BE2C (cell line): ENCODE results near the gene CHKB.

Source experiments
- DNase-seq: peaks from one replicate; pipeline ENCODE4 v3.0.0-alpha.2; 2020
- H3K27me3 ChIP-seq: fragments of 250-450 bp; sonication (Bioruptor Pico); 2 replicates; pipeline ENCODE4 v1.5.1; 2020; ENCODE audit warnings: mild to moderate bottlenecking
- H3K36me3 ChIP-seq: fragments of 250-450 bp; sonication (Bioruptor Pico); 2 replicates; pipeline ENCODE4 v1.5.1; 2020; ENCODE audit warnings: mild to moderate bottlenecking
- H3K4me1 ChIP-seq: fragments of 250-450 bp; sonication (Bioruptor Pico); 2 replicates; pipeline ENCODE4 v1.5.1; 2020
- H3K4me3 ChIP-seq: 2 replicates; pipeline ENCODE4 v1.5.1; 2011; ENCODE audit warnings: low read depth, low read length
- H3K9me3 ChIP-seq: fragments of 250-450 bp; sonication (Bioruptor Pico); 2 replicates; pipeline ENCODE4 v1.5.1; 2020
- TF ChIP-seq, protein P1 (sequence below): IDR thresholded peaks from 2 replicates; pipeline ENCODE4 v1.5.1; 2012; ENCODE audit warnings: mild to moderate bottlenecking, low read depth, low read length

The CHKB gene

DNA sequence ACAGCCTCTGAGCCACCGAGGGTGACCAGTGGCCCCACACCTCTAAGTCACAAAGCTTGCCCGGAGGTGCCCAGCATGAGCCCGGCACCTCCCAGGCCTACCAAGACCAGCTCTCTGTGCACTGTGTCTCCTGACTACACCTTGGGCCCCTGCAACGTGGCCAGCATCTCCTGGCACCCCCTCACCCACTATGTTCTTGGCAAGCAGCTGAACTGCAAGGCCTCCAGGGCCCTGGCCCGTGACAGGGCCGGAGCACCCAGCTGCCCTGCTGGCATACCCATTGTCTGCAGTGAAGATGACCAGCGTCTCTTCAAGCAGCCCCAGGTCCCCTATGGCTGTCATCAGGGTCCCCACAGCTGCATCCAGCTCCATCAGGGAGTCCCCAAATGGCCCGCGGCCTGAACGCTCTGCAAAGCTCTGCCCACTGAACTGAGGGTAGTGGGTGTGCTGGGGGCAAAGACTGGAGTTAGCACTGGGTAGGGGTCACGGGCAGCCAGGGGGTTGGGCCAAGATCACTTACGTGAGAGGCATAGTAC, 43.7 kb upstream of the CHKB start:
- Histone ChIP-seq H3K4me3 (no peak overlapping the region), H3K4me1 (no peaks in the 10 kb centered on the region), H3K9me3 (no peaks in the 10 kb centered on the region), H3K27me3 (peaks cover 13% of the 10 kb centered on the region), H3K36me3 (no peaks in the 10 kb centered on the region)
- TF ChIP-seq, protein P1, sequence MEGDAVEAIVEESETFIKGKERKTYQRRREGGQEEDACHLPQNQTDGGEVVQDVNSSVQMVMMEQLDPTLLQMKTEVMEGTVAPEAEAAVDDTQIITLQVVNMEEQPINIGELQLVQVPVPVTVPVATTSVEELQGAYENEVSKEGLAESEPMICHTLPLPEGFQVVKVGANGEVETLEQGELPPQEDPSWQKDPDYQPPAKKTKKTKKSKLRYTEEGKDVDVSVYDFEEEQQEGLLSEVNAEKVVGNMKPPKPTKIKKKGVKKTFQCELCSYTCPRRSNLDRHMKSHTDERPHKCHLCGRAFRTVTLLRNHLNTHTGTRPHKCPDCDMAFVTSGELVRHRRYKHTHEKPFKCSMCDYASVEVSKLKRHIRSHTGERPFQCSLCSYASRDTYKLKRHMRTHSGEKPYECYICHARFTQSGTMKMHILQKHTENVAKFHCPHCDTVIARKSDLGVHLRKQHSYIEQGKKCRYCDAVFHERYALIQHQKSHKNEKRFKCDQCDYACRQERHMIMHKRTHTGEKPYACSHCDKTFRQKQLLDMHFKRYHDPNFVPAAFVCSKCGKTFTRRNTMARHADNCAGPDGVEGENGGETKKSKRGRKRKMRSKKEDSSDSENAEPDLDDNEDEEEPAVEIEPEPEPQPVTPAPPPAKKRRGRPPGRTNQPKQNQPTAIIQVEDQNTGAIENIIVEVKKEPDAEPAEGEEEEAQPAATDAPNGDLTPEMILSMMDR = no peak; the same call in 1 of the 2 replicates
- DNase-seq = no peak

DNA sequence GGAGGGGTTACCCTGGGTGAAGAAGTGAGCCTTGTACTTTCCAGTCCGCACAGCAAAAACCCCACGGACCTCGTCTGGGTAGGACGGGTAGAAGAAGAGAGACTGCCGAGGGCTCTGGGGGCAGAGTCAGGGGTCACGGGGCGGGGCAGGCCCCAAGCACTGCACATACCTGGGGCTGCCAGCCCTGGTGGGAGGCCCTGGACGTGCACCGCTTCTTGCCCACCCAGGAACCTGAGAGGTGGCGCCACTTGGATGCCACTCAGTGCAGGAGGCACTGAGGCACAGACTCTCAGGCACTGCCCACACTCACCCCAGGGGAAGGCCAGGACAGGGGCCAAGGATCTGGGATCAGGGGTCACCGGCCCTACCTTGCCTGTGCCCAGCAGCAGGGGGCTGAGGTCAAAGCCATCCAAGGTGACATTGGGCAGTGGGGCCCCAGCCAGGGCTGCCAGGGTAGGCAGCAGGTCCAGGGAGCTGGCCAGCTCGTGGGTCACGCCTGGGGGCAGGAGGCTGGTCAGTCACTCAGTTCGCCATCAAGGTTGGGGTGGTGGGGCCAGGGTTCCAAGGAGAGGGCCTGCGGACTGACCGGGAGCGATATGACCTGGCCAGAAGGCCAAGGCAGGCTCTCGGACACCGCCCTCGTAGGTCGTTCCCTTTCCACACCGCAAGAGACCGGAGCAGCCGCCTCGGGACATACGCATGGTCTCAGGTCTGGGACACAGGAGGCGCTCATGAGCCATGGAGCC, 43.1 kb upstream of the CHKB start:
- TF ChIP-seq, protein P1 = no peak
- H3K4me1 ChIP-seq = no peaks in the 10 kb centered on the region
- H3K4me3 ChIP-seq = no peak overlapping the region
- no peak for DNase-seq
- peaks cover 20% of the 10 kb centered on the region for H3K27me3 ChIP-seq
- H3K9me3 ChIP-seq = no peaks in the 10 kb centered on the region
- no peaks in the 10 kb centered on the region for H3K36me3 ChIP-seq

DNA sequence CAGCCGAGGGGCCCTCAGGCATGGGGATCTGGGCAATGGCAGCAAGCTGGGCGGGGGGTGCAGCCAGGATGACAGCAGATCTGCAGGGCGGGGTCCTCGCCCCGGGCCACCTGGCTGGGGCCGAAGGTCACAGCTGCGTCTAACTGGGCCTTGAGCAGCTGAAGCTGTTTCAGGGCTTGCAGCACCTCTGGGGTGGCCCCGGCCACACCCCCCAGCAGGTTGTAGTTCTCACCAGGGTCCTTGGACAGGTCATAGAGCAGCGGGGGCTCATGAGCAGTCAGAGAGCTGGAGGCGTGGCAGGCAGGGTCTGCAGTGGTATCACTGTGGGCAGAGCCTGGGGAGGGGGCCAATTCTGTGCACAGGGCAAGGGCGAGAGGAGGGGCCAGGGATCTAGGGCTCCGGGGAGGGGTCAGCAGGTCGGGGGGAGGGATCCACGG, 42.5 kb upstream of the CHKB start:
- Histone ChIP-seq H3K4me1 (0 out of 2 replicates have a peak, but pooled peaks cover 2% of the 10 kb centered on the region), H3K9me3 (no peaks in the 10 kb centered on the region), H3K4me3 (no peak overlapping the region), H3K27me3 (peaks cover 22% of the 10 kb centered on the region), H3K36me3 (no peaks in the 10 kb centered on the region)
- TF ChIP-seq, protein P1 = no peak
- no peak for DNase-seq

DNA sequence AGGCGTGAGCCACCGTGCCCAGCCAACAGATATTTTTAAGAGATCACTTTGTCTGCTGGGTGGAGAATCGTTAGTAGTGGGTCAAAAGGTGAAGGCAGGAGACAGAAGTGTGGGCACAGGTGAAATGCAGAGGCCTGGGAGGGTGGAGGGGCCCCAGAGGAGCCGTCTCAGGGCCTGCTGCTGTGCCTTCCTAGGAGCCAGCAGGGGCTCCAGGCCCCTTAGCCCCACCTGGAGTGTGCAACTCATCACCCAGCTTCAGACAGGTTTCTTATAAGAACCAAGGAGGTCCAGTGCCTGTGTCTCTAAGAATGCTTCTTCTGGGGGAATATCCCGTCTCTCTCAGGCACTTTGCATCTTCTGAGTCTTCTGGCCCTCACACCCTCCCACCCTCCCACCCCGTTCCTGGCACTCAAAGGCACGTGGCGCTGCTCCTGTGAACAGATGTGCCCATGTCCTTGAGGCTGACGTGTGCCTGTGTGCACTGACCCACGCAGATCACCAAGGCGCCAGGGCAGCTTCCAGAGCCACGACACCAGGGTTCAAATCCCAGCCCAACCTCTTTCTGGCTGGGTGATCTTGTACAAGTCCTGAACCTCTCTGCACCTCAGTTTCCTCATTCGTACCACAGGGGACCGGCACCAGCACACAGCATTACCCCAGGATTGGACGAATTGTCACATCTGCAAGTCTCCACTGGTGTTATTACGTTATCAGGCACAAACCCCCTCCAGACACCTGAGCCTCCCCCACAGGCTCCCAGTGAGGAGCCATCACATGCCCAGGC, 41.9 kb upstream of the CHKB start:
- TF ChIP-seq, protein P1 = no peak

DNA sequence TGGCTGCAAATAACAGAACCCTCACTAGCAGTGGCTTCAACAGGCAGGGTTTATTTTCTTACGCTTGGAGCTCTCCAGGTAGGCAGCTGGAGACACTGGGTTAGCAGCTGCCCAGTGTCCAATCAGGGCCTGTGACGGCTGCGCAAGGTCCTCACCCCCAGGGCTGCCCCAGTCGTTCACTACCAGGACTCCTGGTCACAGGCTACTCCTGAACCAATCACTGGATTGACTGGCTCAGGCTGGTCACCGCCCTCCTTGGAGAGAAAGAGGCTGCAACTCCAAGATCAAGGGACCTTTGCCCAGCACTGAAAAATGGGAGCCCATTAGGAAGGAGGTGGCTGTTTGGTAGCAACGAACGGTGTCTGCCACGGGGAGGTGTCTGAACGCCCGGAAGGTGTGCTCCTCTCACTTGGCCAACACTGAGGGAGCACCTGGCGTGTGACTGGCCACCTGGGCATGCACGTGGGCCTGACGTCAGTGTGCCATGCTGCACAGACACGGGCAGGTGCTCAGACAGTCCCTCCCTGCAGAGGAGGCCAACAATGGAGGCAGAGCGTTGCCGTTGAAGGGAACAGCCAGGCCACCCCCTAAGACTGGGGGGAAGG, 40.2 kb upstream of the CHKB start:
- DNase-seq = no peak
- H3K27me3 ChIP-seq = peaks cover 30% of the 10 kb centered on the region
- no peaks in the 10 kb centered on the region for H3K36me3 ChIP-seq
- no peak overlapping the region for H3K4me3 ChIP-seq
- 0 out of 2 replicates have a peak, but pooled peaks cover 2% of the 10 kb centered on the region for H3K4me1 ChIP-seq
- TF ChIP-seq, protein P1 = no peak
- no peaks in the 10 kb centered on the region for H3K9me3 ChIP-seq

More for the DNA sequence above, 41.9 kb upstream of the CHKB start:
- DNase-seq = no peak
- H3K27me3 ChIP-seq = peaks cover 28% of the 10 kb centered on the region
- no peaks in the 10 kb centered on the region for H3K9me3 ChIP-seq
- no peak overlapping the region for H3K4me3 ChIP-seq
- 0 out of 2 replicates have a peak, but pooled peaks cover 2% of the 10 kb centered on the region for H3K4me1 ChIP-seq
- no peaks in the 10 kb centered on the region for H3K36me3 ChIP-seq
